GM12873 (cell line): Measurements from ENCODE around the gene NINJ1.

Experiments
- CTCF ChIP-seq: IDR thresholded peaks from 2 replicates; pipeline ENCODE4 v1.5.1; 2012; ENCODE audit warnings: low read depth, mild to moderate bottlenecking, moderate library complexity, low read length, control low read depth; ENCODE audit not compliant: insufficient read depth; ENCODE audit errors: missing control alignments

Gene NINJ1, protein sequence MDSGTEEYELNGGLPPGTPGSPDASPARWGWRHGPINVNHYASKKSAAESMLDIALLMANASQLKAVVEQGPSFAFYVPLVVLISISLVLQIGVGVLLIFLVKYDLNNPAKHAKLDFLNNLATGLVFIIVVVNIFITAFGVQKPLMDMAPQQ

GRCh38 chr9:93134015-93134739 is at the start of gene NINJ1:
Gene NINJ1 (minus strand): TSS chr9:93134251. CDS start chr9:93134217, 34 bp downstream.
- TF ChIP-seq CTCF = no peak

DNA sequence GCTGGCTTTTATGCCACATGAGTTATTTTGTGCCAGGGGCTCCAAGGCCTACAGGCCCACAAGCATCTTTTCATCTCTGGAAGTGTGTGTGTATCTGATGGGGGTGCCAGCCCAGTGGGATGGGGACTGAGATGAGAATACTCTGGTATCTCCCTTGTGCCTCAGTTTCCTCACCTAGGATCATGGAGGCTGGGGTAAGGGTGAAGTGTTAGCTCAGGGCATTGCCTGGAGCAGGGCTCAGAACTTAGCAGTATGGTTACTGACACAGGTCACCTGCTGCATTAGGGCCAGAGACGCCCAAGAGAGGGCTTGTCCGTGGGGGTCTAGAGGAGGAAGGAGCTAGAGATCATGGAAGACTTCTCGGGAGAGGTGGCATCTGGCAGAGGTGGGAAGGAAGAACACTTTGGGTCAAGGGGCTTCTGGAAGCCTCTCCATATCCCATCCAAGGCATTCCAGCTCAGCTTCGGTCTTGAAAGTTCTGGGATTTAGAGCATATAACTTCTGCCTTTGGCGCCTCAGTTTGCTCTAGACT is 49.1 kb upstream of the NINJ1 start:
- TF ChIP-seq CTCF = no peak

DNA sequence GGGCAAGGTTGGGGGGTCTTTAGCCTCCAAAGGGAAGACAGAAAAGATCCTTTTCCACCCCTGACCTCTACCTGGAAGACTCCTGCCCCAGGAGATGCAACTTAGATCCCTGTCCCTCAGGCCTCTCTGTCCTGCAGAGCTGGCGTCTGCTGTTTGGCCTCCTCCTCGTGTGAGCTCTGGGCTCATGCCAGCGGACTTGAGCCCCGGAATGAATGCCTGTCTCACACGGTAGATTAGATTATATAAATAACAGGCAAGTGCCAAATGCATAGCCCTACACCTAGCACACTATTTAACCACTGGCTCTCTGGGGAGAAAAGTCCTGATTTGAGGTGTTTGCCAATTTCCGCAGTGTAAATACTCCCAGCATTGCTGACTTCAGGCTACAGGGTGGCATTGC is 48.5 kb upstream of the NINJ1 start:
- TF ChIP-seq CTCF = no peak

DNA sequence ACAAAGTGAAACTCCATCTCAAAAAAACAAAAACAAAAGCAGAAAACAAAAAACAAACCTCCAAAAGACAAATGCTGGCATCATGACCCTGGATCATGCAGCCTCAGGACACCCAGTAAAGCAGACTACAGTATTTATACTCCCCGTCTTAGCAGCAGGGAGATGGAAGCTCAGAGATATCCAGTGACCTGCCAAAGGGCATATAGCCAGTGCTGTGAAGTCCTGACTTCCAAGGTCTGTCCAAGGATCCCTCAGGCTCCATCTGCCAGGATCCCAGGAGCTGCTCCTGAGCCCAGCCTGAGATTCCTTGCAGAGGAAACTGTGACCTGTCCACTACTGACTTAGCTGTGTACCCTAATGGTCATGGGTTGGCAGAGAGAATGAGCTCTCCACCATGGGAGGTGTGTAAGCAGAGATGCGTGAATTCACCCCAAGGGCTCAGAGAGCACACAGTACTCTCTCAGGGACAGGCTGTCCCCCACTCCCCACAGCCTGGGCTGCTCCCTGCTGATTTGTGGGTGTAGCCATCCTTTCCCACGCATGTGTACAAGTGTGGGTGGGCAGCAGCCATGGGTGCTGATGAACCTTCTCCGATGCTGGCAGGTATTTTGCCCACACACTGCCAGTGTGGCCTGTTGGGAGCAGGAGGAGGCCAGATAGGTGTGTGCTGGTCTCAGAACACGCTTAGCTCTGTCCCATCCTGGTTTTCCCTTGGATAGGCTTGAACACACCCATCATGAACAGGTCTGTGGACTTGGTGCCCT is 47.8 kb upstream of the NINJ1 start:
- no peak for TF ChIP-seq CTCF

DNA sequence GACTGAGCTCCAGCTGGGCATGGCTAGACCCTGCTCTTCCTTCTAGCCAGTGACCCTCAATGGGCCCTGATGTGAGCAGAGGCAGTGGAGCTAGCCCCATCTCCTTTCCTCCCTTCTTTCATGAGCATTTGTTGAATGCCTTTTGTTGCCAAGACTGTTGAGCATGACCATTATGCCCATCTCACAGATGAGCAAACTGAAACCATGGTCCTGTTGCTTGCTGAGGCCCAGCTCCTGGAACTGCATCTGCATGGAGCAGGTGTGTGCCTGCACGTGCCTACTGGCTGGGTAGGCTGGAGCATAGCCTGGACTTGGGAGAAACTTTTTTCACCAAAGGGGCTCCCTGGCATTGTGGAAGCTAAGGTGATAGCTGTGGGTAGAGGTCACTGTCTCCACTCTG is 46.9 kb upstream of the NINJ1 start:
- no peak for TF ChIP-seq CTCF

GRCh38 chr9:93178851-93179786 is 45.1 kb upstream of the NINJ1 start:
- no peak for TF ChIP-seq CTCF
